ENCODE data around the gene TMEM190.

The TMEM190 gene

DNA sequence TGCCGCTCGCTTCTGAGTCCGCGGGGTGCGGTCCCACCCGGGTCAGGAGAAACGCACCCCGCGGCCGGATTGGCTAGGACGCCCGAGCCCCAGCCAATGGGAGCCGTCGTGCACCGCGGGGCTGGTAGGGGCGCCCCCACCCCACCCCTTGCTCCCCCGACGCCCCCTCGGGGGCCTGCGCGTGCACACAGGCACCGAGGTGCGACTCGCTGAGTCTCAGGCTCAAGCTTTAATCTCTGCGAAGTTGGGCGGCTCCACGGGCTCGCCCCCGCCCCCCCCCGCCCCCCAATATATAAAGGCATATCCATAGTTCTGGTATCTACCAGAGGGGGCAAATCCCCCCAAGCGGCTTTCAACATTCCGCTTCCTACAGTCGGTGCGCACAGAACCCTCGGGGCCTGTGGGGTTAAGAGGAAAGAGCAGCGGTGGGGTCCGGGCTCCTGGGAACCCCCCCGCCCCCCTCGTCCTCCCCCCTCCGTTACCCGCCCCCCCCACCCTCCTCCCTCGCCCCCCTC, 21.9 kb upstream of the TMEM190 start, which contains the start of gene COX6B2:
COX6B2 (minus strand) TSS at position 22 of the 515 bp plus-strand sequence. CDS start 198 bp downstream, outside the sequence.
- H3K27ac ChIP-seq: no peak within 1 kb of the TSS
- H3K36me3 ChIP-seq: no peaks in the 10 kb centered on the region
- TF ChIP-seq, protein P1, sequence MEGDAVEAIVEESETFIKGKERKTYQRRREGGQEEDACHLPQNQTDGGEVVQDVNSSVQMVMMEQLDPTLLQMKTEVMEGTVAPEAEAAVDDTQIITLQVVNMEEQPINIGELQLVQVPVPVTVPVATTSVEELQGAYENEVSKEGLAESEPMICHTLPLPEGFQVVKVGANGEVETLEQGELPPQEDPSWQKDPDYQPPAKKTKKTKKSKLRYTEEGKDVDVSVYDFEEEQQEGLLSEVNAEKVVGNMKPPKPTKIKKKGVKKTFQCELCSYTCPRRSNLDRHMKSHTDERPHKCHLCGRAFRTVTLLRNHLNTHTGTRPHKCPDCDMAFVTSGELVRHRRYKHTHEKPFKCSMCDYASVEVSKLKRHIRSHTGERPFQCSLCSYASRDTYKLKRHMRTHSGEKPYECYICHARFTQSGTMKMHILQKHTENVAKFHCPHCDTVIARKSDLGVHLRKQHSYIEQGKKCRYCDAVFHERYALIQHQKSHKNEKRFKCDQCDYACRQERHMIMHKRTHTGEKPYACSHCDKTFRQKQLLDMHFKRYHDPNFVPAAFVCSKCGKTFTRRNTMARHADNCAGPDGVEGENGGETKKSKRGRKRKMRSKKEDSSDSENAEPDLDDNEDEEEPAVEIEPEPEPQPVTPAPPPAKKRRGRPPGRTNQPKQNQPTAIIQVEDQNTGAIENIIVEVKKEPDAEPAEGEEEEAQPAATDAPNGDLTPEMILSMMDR (IDR thresholded peaks at IDR 0.05): no peak
- peaks cover 7 to 15% of the 10 kb centered on the region in 2 experiments for H3K4me1 ChIP-seq (ENCODE audit: control insufficient read depth in 1 of 2, insufficient read depth in 1 of 2, low read depth in 1 of 2, low read length in 1 of 2)
- peaks cover 80% of the 10 kb centered on the region for H3K27me3 ChIP-seq
- no peaks in the 10 kb centered on the region for H3K9me3 ChIP-seq
- H3K4me3 ChIP-seq (ENCODE audit: low read depth in 1 of 2, low read length in 1 of 2): peak within 1 kb of the TSS; percentile 65 to 66

DNA sequence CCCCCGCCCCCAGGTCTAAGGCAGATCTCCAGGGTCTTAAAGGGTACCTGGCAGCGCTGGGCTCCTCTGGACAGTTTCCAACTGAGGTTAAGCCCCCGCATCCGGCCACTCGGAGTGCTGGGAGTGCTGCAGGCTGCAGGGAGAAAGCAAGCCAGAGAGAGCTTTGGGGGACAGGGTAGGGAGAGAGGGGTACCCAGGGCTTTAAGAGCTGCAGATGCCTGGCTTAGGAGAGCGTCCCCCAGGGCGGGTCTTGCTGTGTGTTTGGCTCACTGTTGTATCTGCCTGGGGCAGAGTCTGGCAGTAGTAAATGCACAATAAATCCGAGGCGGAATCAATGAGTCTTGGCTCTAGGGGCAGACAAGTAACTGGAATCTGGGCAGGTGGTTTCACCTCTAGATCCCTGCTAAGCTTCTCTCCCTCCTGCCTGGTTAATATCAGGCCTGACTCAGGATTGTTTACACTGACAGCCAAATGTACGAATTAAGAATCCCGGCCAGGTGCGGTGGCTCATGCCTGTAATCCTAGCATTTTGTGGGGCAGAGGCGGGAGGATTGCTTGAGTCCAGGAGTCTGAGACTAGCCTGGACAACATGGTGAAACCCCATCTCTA, 21.3 kb upstream of the TMEM190 start:
- Histone ChIP-seq H3K4me1 (ENCODE audit: control insufficient read depth in 1 of 2, insufficient read depth in 1 of 2, low read depth in 1 of 2, low read length in 1 of 2) (peaks cover 7 to 15% of the 10 kb centered on the region in 2 experiments), H3K4me3 (ENCODE audit: low read depth in 1 of 2, low read length in 1 of 2) (no peak overlapping the region), H3K36me3 (no peaks in the 10 kb centered on the region), H3K9me3 (no peaks in the 10 kb centered on the region), H3K27me3 (peaks cover 80% of the 10 kb centered on the region), H3K27ac (no peak overlapping the region)
- TF ChIP-seq, protein P1 (IDR thresholded peaks at IDR 0.05): no peak

DNA sequence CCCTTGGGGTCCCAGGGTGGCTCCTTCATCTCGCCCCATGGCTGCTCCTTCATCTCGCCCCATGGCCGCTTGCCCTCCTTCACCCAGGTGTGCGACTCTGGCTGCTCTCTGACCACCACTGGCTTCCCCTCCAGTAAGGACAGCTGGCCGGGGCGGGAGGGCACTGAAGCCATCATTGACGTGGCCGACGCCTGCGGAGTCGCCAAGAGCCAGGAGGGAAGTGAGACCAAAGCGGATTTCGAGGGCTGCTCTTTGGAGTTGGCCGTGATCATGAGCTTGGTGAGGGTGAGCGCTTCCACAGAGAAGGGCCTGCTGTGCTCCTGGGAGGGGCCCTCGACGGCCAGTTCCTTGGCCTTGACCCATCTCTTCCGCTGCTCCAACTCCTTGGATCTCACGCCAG, 18.1 kb upstream of the TMEM190 start:
- Histone ChIP-seq H3K36me3 (no peaks in the 10 kb centered on the region), H3K4me3 (ENCODE audit: low read depth in 1 of 2, low read length in 1 of 2) (no peak overlapping the region), H3K4me1 (ENCODE audit: control insufficient read depth in 1 of 2, insufficient read depth in 1 of 2, low read depth in 1 of 2, low read length in 1 of 2) (peaks cover 3 to 12% of the 10 kb centered on the region in 2 experiments), H3K27ac (no peak overlapping the region), H3K27me3 (peaks cover 51% of the 10 kb centered on the region), H3K9me3 (no peaks in the 10 kb centered on the region)
- TF ChIP-seq, protein P1 (IDR thresholded peaks at IDR 0.05): no peak

DNA sequence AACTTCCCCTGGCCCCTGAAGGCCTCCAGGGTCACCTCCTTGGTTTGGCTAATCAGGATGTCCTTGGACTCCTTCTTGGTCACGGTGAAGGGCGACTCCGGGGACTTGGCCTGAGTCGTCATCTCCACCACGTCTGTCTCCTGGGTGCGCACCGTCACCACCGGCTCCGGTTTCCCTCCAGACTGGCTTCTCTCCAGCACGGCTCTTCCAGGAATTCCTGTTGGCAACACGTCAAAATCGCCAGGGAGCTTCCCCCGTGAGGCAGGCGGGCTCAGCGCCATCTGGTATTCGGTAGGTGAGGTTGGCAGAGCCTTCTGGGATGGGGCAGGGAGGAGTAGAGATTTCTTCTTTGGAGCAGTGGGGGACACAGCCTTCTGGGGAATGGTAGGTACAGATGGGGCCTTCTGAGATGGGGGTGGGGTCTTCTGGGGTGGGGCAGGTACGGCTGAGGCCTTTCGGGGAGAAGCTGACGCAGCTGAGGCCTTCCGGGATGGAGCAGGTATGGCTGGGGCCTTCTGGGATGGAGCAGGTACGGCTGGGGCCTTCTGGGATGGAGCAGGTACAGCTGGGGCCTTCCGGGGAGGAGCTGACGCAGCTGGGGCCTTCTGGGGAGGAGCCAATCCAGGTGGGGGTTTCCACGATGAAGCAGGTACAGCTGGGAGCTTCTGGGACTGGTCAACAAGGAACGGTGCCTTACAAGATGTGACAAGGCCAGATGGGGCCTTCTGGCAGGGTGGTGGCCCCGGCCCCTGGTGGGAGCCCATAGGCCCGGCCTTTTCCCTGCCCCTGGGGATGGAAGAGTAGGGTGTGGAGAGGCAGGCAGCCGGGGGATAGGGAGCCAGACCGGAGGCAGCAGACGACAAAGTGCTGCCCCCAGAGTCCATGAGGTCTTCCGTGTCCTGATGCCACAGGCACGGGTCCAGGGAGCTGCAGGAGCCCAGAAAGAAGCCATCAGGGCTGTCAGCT, 17.4 kb upstream of the TMEM190 start:
- Histone ChIP-seq H3K9me3 (no peaks in the 10 kb centered on the region), H3K27ac (no peak overlapping the region), H3K4me3 (ENCODE audit: low read depth in 1 of 2, low read length in 1 of 2) (no peak overlapping the region), H3K36me3 (no peaks in the 10 kb centered on the region), H3K27me3 (peaks cover 47% of the 10 kb centered on the region), H3K4me1 (ENCODE audit: control insufficient read depth in 1 of 2, insufficient read depth in 1 of 2, low read depth in 1 of 2, low read length in 1 of 2) (peaks cover 0 to 5% of the 10 kb centered on the region in 2 experiments)
- TF ChIP-seq, protein P1 (IDR thresholded peaks at IDR 0.05): no peak

DNA sequence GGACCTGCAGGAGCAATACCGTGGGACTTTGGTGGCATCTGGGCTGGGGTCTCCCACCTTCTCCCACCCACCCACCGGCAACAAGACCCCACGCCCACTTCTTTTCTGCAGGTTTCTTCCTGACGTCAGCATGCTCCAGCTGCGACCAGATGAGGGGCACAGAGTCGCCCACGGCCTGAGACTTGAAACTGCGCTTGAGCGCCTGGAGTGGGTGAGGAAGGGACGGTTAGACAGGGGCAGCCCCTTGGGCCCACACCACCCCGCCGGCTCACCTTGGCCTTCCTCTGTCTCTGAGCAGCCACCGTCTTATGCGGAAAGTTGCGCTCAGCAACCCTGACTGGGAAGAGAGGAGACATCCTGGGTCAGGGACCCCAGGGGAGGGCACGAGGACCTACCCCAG, 15.7 kb upstream of the TMEM190 start:
- H3K27ac ChIP-seq: no peak overlapping the region
- H3K4me3 ChIP-seq (ENCODE audit: low read depth in 1 of 2, low read length in 1 of 2): no peak overlapping the region
- H3K4me1 ChIP-seq (ENCODE audit: control insufficient read depth in 1 of 2, insufficient read depth in 1 of 2, low read depth in 1 of 2, low read length in 1 of 2): no peaks in the 10 kb centered on the region
- H3K27me3 ChIP-seq: peaks cover 41% of the 10 kb centered on the region
- TF ChIP-seq, protein P1 (IDR thresholded peaks at IDR 0.05): no peak
- H3K36me3 ChIP-seq: no peaks in the 10 kb centered on the region
- H3K9me3 ChIP-seq: no peaks in the 10 kb centered on the region
